GM18868 (cell line): Measurements from ENCODE around the gene SLC22A4.

ENCODE experiments used
- ATAC-seq: cut with Tn5 transposase; IDR thresholded peaks from one replicate; pipeline ENCODE4 v1.9.1; 2021; ENCODE audit warnings: mild to moderate bottlenecking, moderate library complexity; ENCODE audit not compliant: unreplicated experiment

Gene SLC22A4

DNA sequence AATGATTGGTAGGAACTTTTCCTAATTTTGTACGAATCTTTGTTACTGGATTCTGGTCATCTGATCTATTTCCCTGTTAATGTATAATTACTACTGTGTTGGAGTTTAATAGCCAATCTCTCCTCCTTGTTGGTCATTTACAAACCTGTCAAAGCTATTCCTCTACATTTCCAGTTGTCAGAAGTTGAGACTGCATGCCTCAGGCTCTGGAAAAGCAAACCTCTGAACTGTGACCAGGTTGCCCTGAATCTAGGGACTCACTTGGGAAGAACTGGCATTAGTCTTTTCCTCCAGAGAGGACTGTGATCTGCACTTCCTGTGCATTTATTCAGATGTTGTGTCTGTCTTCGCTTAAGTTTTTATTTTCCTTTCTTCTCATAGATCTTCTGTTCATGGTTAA is 20.6 kb upstream of the SLC22A4 start:
- ATAC-seq, result no peak

GRCh38 chr5:132274050-132274792 is 20.0 kb upstream of the SLC22A4 start:
- ATAC-seq, result no peak

DNA sequence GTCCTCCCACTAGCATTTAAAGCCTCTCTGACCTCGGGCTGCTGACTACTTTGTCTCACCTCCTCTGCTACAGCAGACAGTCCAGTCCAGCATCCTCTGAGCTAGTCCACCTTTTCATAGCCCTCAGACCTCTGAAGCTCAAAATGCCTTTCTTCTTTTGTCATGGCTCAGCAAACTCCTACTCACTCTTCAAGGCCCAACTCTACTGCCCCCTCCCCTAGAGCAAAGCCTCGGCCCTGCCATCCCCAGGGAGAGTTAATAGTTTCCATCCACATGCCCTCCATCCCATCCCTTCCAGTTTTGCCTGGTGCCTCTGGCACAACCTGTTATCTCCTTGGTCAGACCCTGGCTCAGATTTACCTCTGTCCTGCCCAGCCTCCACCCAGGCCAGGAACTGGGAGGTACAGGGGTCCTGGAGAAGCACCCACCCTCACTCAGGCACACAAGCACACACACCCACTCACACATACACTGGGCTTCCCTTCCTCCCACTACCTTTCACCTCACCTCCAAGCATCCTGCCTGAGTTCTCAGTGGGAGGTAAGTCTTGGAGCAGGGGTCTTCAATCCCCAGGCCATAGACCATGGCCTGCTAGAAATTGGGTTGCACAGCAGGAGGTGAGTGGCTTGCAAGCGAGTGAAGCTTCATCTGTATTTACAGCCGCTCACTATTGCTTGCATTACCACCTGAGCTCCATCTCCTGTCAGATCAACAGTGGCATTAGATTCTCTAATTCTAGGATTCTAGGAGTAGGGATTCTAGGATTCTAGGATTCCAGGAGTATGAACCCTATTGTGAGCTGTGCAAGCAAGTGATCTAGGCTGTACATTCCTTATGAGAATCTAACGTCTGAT is 18.6 kb upstream of the SLC22A4 start:
- ATAC-seq, result no peak

DNA sequence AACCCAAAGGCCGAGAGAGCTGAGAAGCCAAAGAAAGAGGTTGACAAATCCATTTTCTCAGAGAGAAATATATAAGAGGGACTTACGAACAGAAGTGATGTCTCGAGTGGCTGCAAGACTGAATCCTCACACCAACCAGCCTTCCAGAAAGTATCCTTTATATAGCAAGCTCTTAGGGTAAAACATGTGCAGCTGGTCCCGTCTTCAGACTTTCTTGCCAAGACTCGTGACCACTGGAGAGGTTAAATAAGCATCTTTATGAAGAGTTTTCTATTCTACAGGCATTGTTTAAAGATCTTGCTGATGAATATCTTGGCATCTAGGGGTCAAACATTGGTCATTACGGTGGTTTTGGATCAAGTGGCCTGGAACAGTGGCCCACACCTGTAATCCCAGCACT is 16.9 kb upstream of the SLC22A4 start:
- ATAC-seq, result no peak

DNA sequence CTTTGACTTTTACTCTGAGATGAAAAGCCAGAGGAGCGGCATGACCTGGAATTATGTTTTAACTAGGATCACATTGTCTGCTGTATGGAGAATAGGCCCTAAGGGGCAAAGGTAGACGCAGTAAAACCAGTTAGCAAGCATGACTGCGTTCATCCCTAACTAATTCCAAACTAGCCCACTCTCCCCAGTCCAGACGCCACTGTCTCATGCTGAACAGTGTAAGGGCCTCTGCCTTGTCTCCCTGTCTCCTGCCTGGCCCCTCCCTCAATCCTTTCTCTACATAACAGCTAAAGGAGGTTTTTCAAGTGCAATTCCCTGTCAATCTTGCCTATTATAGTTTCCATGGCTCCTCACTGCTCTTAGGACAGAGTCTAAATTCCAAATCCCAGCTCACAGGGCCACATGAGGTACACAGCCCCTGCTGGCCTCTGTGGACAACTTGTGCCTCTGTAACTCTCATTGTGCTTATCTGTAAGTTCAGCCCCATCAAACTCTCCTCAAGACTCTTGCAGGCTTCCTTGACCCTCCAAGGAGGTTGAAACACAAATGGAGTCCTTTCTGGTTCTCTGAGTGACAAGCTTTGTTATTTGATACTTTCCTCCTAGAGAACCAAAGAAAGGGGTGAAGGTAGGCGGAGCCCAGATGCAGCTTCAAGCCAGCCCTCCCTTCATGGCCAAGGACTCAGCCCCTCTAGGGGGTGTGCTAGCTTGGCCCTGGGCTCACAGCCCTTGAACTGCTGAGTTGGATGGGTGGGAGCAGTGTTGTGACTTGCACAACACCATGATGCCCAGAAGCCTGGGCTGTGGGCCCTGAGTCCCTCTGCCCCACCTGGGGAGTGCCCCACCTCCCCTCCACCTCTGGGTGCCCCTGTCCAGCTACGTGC is 16.0 kb upstream of the SLC22A4 start:
- no peak for ATAC-seq

DNA sequence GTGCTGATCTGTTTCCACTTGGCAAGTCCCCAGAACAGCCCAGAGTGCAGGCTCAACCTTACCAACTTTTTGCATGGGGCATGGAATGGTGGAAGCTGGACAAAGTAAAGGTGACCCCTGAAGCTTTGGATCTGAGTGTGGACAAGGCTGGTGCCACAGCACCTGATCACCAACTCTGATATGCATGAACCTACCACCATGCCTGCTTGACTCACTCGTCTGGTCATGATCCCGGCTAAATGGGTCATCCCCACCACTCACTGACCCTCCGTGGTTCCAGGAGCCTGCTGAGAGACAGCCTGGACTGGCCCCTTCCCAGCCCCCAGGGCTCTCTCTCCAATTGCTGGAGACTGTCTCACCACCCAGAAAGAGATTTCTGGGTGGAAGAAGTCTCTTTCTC is 14.4 kb upstream of the SLC22A4 start:
- no peak for ATAC-seq

- ATAC-seq, result no peak
These were observed 13.6 kb upstream of the SLC22A4 start for GRCh38 chr5:132280371-132281240.

GRCh38 chr5:132281856-132282614 is 12.2 kb upstream of the SLC22A4 start:
- ATAC-seq, result no peak

- no peak for ATAC-seq
These were observed 10.7 kb upstream of the SLC22A4 start for GRCh38 chr5:132283423-132284043.

DNA sequence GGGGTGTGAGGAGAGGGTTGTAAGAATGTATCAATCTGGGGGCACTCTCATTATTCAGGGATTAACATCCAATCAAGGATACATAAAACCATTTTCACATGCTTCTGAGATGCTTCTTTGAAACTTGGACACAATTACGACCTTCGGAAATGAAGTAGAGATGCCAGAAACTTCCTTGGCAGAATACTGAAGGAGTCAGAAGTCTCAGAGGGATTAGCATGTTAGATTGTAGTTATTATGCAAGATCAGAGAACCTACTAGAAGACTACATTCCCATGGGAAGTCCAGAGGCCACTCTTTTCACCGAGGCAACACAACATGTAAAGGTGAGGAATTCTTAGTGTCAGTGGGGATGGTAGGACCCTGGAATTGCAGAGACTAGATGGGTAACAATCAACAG is 5.1 kb upstream of the SLC22A4 start:
- no peak for ATAC-seq

DNA sequence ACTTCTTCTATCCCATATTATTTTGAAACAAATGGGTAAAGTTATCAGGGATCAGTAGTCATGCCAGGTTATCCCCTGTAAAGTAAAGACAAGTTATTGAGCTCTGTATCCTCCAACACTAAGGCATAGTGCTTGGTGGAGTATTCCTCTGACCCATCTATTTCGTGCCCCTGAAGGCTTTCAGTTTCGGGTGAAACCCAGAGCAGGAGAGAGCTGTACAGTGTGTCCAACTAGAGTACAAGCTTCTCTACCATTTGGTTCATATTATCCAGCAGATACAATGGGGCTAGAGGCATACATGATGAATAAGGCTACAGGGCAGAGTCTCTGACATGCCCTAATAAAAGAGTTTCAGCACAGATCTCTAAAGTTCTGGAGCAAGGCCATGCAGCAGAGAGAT is 3.2 kb upstream of the SLC22A4 start:
- no peak for ATAC-seq

GRCh38 chr5:132293066-132293991 is 865 bp upstream of the SLC22A4 start:
- peak; percentile 43 for ATAC-seq

- ATAC-seq, result peak; percentile 2
These were observed 722 bp downstream of the SLC22A4 start for GRCh38 chr5:132294728-132295504.

DNA sequence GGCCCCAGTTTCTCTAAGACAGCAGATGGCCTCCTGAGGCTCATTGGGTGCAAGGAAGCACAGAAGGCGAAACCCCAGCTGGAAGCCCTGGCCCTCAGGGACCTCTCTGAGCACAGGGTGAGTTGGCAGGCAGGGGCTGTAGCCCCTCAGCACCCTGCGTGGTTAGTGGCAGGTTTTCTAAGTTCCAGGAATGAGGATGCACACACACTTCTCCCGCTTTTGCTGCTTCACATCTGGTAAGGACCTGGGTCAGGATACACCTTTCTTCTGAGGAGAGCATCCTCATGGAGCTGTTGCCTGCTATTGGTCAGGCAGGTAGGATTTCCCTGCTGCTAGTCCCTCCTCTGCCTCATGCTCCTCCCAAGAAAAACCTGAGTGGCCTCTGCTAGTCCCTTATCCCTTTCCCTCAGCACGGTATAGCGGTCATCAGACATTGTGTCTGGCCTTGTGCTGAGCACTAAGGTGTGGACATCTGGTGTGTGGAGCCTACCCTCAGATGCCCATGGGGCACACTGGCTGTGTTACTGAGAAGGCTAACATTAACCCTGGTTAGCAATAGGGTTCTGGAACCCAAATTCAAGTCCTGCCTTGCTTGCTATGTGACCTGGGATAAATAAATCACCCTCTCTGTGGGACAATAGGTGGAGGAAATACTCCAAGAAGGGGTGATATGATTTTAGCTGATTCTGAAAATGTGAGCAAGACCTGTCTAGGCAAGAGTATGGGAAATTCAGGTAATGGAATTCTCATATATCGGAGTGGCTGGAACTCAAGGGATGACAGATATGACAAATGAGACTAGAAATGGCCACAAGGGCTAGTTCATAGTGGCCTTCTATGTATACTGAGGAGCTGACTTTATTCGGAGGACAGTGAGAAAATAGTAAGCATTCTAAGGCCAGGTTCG is 1.6 kb downstream of the SLC22A4 start:
- no peak for ATAC-seq

DNA sequence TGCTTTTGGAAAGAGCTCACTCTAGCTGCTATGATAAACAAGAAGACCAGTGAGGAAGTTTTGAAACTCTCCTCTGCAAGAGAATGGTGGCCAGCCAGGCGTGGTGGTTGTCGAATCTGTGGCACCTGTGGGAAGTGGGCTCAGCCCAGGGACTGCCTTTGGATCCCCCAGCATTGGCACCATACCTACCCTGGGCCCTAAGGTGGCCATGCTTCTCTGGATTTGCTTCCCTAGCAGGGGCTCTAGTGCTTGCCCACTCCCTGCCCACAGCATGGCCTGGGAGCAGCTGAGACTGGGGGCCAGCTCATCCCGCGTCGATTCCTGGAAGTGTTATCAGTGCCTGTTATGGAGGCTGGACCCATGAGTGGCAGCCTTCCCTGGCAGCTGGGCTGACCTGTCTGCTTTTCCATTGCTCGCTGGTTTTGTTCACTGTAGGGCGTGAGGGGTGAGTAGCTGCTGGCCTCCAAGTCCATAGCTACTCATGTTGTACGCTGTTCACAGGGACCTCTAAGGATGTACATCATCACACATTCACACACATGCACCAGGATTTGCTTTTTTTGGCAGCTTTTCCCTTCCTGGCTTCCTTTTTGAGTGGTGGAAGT is 2.3 kb downstream of the SLC22A4 start:
- ATAC-seq, result no peak
